HG03575 (cell line): Measurements from ENCODE around the gene RERGL.
"Not testable (repeated sequence)": the region's sequence is repeated elsewhere in the genome, so short reads cannot be mapped to it uniquely, and the experiment has no call there.

Experiments
- ATAC-seq: cut with Tn5 transposase; IDR thresholded peaks from one replicate; pipeline ENCODE4 v1.9.1; 2021; ENCODE audit not compliant: unreplicated experiment, insufficient number of reproducible peaks, low FRiP score; ENCODE audit errors: extremely low read depth

Gene RERGL, protein sequence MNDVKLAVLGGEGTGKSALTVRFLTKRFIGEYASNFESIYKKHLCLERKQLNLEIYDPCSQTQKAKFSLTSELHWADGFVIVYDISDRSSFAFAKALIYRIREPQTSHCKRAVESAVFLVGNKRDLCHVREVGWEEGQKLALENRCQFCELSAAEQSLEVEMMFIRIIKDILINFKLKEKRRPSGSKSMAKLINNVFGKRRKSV

DNA sequence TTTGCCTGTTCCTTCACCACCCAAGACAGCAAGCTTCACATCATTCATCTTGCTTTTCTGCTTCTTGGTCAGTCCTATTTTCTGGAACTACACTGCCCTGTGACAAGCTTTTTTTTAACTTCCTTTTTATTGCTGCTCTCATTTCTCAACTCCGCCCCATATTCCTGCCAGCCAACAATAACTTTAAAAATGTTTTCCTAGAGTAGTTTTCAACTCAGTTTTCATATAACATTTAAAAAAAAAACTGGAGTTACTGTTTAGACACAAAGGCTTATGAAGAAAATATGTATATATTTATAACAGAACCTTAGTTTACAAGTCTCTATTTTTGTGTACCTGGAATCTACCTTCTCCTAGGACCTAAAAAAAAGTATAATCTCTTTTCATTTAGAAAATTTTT, at the start of gene RERGL:
RERGL (minus strand) TSS at position 101 of the 400 bp plus-strand sequence; CDS start at position 48, 53 bp downstream.
- no peak for ATAC-seq

- no peak for ATAC-seq
Measured at GRCh38 chr12:18139254-18139653, 49.3 kb upstream of the RERGL start.

DNA sequence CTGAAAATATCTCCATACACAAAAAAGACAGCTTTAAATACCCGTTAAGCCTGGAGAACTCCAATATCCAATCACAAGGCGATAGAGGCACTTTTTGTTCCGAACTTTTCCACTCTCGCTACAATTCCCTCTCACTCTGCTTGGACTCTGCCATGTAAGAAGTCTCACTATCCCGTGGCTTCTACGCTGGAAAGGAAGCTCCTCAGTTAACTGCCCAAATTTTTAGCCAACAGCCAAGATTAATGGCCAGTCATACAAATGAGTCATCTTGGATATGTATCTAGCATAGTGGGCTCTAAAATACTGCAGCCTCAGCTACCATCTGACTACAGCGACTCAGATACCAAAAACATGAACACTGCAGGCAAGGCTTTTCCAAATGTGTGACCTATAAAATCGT, 45.5 kb upstream of the RERGL start:
- no peak for ATAC-seq

- ATAC-seq: no peak
Measured at GRCh38 chr12:18135086-18135485, 45.1 kb upstream of the RERGL start.

GRCh38 chr12:18130851-18131250, 40.9 kb upstream of the RERGL start:
- no peak for ATAC-seq

DNA sequence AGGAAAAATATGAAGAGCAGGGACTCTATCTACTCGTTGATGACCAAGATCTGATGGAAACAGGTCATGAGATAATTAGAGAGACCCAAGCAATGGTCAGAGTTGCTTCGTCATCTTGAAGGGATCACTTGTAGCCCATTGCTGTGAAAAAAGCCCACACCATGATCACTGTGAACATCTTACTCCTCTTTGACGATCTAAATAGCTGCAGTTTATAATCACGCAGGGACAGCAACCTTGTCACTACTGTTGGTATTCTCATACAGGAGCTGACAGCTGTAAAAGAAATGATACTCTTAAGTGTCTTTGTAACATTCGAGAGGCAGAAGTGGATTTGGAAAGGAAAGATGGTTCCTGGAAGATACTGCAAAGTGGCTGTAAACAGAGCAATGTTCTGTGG, 33.7 kb upstream of the RERGL start:
- no peak for ATAC-seq

DNA sequence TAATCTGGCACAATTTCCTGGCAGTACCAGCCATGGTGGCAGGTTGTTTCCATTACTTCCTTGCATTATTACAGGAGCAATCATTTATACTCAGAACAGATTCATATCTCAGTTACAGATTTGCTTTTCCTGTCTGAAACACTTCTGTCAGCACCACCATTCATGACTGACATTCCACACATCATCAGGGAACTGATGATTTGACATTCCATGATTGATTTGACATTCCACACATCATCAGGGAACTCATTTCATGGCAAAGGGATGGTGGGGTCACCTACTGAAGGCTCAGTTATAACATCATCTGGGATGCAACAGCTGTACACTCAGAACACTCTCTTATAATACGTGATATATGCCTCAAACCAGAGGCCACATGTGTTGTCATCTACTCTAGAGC, 30.9 kb upstream of the RERGL start:
- no peak for ATAC-seq

DNA sequence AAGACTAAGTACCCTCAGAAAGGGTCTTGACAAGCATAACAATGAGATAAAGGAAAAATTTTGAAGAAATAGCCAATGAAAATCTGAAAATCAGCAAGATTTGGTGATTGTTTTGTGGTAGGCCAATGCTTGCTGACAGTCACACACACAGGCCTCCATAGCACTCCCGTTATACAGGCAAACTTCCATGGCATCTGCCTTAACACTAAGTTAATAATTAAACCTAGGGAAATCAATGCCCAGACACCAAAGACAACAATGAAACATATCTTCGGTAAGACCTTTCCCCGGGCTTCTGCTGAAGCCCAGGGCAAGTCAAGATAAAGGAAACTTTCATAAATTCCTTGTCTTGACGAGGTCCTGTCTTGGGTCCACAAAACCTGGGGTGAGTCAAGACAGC, 18.6 kb upstream of the RERGL start:
- ATAC-seq: no peak

DNA sequence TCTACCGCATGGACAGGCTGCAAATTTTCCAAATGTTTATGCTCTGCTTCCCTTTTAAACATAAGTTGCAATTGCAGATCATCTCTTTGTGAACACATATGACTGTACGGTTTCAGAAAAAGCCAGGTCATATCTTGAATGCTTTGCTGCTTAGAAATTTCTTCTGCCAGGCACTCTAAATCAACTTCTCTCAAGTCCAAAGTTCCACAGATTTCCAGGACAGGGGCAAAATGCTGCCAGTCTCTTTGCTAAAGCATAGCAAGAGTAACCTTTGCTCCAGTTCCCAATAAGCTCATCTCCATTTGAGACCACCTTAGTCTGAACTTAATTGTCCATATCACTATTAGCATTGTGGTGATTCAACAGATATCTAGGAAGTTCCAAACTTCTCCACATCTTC, 13.6 kb upstream of the RERGL start:
- ATAC-seq: no peak

GRCh38 chr12:18101043-18101442, 11.1 kb upstream of the RERGL start:
- no peak for ATAC-seq

GRCh38 chr12:18084080-18084479, 5.9 kb downstream of the RERGL start:
- no peak for ATAC-seq

DNA sequence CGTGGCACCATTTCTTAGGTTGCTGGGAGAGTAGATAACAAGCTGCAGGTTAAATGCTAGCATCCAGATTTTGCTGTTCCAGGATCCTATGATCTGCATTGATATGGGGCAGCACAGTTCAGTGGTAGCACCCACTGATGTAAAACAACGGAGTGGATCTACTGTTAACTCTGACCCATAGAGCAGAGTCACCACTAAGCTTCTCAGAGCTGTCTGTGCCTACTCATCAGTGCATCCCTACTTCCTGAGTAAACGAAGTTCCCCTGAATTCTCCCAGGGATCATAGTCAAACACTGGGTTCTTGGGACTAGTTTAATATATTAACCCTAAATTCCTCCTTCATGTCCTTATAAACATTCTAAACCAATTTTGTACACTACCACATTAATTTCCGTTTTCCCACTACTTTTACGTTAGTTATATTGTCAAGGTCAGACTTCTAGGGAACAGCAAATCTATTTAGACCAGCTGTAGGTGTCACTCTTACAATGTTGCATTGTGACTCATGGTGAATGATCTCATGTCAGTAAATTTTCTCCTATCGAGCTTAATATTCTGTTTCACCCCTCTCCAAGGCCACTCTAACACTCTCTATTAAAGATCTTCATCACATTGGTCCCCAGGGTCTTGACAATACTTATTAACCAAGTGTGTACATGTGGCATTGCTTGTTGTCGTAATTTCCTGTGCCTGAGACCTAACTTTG, 10.3 kb downstream of the RERGL start:
- ATAC-seq: no peak

- ATAC-seq: no peak
Measured at GRCh38 chr12:18074001-18074400, 16.0 kb downstream of the RERGL start.

- ATAC-seq: no peak
Measured at GRCh38 chr12:18072723-18073122, 17.3 kb downstream of the RERGL start.

DNA sequence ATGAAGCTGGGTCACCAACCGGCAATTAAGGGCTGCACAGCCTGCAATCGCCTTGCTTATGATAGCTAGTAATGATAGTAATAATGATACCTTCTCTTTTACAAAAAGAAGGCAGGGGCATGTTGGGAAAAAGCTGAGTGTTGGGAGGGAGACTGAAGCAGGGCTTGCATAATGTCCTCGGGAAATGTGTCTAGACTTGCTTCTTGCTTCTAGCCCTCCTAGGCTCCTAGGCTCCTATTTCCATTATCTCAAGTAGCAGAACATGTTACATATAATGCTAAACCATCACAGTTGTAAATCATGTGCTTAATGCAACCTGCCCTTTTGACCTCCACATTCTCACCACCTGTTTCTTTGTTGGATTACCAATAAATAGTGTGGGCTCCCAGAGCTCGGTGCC, 18.7 kb downstream of the RERGL start:
- no peak for ATAC-seq

DNA sequence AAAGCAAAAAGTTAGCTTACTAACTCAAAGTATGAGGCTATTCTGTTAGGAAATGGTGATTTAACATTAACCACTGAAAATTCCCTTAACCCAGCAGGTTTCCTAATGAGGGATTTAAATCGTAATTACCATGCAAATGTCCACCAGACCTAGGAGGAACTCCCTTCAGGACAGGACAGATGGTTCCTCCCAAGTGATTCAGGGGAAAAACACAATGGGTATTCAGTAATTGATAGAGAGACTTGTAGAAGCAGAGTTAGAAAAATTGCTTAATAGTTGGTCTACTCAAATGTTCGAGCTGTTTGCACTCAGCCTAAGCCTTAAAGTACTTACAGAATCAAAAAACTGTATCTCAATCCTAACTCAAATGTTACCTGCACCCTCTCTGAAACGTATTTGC, 21.6 kb downstream of the RERGL start:
- ATAC-seq: no peak

DNA sequence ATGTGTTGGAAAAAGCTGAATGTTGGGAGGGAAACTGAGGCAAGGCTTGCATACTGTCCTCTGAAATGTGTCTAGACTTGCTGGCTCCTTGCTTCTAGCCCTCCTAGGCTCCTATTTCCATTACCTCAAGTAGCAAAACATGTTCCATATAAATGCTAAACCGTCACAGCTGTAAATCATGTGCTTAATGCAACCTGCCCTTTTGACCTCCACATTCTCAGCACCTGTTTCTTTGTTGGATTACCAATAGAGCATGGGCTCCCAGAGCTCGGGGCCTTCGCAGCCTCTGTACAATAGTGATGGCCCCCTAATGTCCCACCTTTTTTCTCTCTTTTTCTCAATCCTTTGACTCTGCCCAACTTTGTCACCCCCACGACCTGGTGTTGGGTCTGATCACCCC, 23.3 kb downstream of the RERGL start:
- no peak for ATAC-seq

- ATAC-seq: not testable (repeated sequence)
Measured at GRCh38 chr12:18062867-18063266, 27.1 kb downstream of the RERGL start.

- no peak for ATAC-seq
Measured at GRCh38 chr12:18057051-18057450, 32.9 kb downstream of the RERGL start.

DNA sequence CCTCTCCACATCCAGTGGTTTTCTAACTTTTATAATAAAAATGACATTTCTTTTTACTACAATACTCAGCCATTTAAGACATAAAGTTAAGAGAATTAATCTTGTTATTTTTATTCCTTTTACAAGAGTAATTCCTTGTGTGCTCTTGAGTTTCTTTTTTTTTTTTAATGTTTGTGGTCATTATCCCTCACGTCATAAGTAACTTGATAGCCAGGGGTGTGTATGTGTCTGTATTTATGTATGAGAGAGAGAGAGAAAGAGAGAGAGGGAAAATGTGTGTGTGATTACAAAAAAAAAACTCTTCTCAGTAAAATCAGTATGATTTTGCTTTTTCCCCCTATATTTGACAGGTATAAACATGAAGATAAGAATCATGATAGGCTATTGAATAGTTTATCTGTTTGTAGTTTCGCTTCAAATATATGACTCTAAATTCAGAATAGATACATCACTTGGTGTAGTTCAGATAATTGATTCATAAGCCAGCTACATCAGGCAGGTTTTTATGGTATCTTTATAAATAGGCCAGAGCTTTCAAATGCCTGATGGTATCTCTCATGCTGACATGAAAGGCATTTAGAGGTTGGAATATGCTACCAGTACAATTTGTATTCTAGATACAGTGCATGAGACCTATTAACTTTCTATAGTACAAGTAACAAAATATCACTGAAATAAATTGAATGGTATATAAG, 34.9 kb downstream of the RERGL start:
- no peak for ATAC-seq
